Measurements from ENCODE around the gene CHTF18.

Gene CHTF18

DNA sequence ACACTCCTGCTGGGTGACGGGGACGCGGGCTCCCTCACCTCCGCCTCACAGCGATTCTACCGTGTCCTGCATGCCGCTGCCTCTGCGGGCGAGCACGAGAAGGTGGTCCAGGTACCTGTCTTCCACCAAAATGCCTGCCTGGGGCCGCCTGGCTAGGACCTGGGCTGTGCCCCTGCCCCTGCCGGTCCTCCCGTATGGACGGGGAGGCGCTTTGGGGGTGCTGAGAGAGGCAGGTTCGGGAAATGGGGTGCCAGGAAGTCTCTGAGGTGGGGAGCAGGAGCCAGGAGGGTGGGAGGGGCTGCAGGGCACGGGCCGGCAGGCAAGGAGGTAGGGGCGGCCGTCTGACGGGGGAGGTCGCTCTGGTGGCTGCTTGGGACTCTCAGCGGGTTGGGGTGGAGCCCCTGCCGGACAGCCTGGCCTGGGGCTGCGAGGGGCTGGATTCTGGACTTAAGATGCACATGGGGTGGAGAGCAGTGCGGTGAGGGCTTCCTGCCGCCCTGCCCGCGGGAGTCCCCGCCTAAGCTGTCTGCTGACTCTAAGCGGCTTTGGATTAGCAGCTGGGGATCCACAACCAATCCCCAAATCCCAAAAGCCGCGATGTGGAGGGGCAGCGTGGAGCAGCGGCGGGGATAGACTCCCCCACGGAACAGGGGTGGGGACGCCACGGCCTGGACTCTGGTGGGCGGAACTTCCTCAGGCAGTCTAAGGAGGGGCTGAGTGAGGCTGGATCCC lies 5.8 kb downstream of the CHTF18 start:
- TF ChIP-seq, protein P1, sequence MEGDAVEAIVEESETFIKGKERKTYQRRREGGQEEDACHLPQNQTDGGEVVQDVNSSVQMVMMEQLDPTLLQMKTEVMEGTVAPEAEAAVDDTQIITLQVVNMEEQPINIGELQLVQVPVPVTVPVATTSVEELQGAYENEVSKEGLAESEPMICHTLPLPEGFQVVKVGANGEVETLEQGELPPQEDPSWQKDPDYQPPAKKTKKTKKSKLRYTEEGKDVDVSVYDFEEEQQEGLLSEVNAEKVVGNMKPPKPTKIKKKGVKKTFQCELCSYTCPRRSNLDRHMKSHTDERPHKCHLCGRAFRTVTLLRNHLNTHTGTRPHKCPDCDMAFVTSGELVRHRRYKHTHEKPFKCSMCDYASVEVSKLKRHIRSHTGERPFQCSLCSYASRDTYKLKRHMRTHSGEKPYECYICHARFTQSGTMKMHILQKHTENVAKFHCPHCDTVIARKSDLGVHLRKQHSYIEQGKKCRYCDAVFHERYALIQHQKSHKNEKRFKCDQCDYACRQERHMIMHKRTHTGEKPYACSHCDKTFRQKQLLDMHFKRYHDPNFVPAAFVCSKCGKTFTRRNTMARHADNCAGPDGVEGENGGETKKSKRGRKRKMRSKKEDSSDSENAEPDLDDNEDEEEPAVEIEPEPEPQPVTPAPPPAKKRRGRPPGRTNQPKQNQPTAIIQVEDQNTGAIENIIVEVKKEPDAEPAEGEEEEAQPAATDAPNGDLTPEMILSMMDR (IDR thresholded peaks at IDR 0.05), result no peak

DNA sequence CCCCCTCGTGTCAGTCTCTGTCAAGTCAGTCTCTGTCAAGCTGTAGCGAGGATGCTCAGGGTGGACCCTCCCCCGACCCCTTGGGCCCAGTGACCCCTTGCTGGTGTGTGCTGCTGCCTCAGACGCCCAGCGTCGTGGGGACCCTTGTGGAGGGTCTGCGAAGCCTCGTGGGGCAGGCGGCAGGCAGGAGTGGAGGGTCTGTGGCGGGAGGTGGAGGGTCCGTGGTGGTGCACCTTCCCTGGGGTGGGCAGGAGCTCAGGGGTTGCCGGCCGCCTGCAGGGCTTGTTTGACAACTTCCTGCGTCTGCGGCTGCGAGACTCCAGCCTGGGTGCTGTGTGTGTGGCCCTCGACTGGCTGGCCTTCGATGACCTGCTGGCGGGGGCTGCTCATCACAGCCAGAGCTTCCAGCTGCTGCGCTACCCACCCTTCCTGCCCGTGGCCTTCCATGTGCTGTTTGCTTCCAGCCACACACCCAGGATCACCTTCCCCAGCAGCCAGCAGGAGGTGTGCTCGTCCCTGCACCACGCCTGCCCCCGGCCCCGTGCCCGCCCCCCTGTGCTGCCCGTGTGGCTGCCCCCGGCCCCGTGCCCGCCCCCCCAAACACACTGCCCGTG lies 6.5 kb downstream of the CHTF18 start:
- TF ChIP-seq, protein P1 (IDR thresholded peaks at IDR 0.05), result no peak

DNA sequence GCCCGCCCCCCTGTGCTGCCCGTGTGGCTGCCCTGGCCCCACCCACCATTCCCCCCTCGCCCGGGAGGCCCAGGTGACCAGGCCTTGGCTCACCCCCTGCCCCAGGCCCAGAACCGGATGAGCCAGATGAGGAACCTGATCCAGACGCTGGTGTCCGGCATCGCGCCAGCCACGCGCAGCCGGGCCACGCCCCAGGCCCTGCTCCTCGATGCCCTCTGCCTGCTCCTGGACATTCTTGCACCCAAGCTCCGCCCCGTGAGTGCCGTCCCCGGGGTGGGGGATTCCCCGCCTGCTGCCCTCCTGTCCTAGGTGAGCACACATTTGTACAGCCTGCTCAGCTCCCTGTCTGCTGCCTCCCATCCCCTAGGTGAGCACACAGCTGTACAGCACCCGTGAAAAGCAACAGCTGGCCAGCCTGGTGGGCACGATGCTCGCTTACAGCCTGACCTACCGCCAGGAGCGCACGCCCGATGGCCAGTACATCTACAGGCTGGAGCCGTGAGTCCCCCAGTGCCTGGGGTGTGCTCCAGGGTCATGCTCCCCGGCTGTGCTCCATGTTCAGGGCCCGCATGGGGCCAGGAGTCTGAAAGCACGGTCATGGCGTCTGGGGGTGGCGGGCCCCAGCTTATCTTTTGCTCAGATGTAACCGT lies 7.3 kb downstream of the CHTF18 start:
- TF ChIP-seq, protein P1 (IDR thresholded peaks at IDR 0.05), result no peak

DNA sequence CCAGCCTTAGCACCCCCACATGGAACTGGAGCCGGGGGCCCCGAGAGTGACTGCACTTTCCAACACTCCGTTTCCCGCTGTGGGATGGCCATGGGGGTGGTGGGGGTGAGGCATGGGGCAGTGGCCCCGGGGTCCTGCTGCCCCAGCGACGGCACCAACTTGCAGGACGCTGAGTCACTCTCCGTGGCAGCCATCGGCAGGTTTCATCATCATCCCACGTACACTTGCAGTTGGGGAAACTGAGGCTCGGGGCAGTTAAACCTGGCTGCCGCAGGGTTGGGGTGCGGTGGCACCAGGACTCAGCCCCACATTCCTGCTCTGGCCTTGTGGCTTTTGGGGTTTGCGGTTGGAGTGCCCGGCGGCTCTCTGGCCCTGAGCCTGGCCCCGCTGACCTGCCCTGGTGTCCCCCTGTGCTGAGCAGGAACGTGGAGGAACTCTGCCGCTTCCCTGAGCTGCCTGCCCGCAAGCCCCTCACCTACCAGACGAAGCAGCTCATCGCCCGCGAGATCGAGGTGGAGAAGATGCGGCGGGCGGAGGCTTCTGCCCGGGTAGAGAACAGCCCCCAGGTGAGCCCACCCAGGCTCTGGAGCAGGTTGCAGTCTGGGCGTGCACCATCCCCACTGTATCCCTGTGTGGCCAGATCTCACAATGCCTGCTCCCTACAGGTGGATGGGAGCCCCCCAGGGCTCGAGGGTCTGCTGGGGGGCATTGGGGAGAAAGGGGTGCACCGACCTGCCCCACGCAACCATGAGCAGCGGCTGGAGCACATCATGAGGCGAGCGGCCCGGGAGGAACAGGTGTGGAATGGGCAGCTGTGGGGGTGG lies 8.1 kb downstream of the CHTF18 start:
- TF ChIP-seq, protein P1 (IDR thresholded peaks at IDR 0.05), result no peak

DNA sequence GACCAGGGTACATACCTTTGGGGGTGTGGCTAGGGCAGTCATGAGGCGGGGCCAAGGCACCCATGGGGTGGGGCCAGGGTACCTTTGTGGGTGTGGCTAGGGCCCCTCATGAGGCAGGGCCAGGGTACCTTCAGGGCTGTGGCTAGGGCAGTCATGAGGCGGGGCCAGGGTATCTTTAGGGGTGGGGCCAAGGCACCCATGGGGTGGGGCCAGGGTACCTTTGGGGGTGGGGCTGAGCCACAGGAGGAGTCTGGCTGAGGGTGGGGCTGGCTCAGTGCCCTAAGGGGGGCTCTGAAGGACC lies 8.7 kb downstream of the CHTF18 start:
- TF ChIP-seq, protein P1 (IDR thresholded peaks at IDR 0.05), result no peak

DNA sequence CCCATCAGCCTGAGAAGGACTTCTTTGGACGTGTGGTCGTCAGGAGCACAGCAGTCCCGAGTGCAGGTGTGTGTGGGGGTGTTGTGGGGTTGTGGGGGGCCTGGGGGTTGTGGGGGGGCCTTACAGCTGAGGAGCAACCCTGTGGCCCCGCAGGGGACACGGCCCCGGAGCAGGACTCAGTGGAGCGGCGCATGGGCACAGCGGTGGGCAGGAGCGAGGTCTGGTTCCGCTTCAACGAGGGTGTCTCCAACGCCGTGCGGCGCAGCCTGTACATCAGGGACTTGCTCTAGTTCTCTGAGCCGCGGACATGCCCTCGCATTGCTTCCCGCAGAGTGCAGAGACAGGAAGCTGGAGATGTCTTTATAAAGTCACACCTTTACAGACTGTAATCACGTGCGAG lies 9.3 kb downstream of the CHTF18 start:
- TF ChIP-seq, protein P1 (IDR thresholded peaks at IDR 0.05), result no peak

DNA sequence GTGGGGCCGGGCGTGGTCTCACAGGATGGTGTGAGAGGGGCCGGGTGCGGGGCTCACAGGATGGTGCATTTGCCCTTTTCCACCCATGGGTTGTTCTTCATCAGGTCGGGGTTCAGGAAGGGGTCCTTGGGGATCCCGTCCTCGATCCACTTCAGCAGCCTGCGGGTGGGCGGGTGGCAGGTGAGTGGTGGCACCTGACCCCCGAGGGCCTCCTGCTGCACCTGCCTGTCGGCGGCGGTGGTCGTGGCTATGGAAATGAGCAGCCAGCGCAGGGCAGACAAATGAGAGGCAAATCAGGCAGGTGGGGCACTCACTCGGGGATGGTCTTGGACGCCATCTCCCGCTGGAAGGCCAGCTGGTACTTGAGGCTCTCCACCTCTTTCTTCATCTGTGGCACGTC lies 10.2 kb downstream of the CHTF18 start:
- TF ChIP-seq, protein P1 (IDR thresholded peaks at IDR 0.05), result no peak

Measured in LNCAP (cell line).